Activated CD4-positive, alpha-beta T cell treated with anti-CD3 and anti-CD28 coated beads for 48 hours (primary cell): ENCODE measurements around the gene SHB.

ENCODE experiments used
- DNase-seq: peaks from one replicate; pipeline ENCODE4 v3.0.0-alpha.2; 2020

Gene SHB

GRCh38 chr9:38020151-38021076 is 48.6 kb downstream of the SHB start:
- no peak for DNase-seq

- no peak for DNase-seq
These were observed 49.3 kb downstream of the SHB start for GRCh38 chr9:38019731-38020130.

- no peak for DNase-seq
These were observed 49.9 kb downstream of the SHB start for GRCh38 chr9:38018958-38019602.

DNA sequence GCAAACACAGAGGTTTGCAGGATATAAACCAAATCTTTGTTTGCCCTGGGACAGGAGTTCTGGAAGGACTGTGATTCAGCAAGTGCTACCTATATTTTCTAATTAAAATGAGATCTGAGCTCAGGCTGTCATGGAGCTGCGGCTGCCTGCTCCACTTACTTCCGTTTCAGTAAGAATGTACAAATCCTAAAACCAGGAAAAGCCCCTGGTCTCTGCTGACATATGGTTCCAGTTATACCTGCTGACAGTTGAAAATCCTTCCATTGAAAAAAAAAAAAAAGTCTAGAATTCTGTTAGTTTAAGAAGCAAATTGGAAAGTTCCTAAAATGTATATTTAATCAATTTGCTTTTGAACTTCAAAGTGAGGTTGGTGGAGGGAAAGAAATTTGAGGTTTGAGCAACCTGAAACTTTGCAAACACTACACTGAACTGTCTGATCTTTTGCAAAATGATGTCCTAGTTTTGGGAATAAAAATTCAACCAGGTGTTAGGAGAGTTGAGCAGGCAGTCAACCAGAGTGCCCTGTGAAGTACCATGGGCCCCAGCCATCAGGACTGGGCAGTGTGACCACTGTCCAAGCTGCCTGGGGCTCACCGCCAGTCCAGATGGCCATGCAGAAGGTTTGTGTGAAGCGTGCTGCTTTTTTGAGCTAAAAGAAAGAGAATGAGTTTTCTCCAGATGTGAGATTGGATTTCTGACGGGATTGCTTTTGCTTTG is 50.6 kb downstream of the SHB start:
- no peak for DNase-seq

DNA sequence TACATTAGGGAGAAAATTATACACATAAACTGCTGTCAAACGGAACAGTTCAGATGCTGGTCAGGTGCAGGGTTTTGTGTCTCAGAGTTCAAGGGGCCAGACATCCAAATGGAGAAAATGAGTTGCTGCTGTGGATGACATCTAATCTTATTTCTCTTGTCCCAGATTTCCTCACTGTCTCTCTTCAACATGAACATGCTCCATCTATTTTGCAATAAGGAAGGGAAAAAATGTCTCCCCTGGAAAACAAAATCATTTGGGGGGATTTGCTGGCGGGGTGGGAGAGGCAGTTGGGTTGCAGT is 51.2 kb downstream of the SHB start:
- no peak for DNase-seq

- no peak for DNase-seq
These were observed 51.7 kb downstream of the SHB start for GRCh38 chr9:38017149-38017884.

DNA sequence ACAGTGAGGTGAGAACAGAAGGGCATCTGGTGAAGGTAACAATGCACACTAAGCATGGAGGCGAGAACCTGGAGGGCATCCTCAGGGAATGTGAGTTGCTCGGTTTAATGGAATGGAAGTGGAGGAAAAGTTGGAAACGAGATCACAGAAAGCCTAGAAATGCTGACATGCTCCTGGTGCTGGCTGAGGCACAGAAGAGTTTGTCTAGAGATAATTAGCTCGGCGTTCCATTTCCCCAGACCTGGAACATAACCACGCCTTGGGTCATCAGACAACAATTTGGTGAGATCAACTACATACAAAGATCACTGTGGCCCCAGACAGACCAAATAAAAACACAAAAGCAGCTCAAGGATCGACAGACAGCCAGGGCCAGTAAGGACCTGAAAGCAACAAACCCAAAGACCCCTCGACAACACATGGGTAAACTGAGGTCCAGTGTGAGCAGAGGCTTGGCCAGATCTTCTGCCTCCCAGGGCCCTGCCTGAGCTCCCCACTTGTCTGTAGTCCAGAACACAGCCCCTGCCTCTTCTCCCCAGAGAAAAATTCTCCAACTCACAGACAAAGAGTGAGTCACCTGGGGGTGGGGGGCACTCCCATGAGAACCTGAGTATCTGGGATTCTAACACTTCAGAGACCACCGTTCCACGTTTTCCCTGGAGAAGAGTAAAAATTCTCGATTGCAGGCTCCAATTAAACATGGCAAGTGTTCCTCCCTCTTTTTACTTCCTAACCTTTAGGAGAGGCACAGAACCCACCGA is 52.5 kb downstream of the SHB start:
- DNase-seq: no peak

GRCh38 chr9:38015906-38016305 is 53.1 kb downstream of the SHB start:
- DNase-seq: no peak

GRCh38 chr9:38015266-38015665 is 53.8 kb downstream of the SHB start:
- DNase-seq: no peak

DNA sequence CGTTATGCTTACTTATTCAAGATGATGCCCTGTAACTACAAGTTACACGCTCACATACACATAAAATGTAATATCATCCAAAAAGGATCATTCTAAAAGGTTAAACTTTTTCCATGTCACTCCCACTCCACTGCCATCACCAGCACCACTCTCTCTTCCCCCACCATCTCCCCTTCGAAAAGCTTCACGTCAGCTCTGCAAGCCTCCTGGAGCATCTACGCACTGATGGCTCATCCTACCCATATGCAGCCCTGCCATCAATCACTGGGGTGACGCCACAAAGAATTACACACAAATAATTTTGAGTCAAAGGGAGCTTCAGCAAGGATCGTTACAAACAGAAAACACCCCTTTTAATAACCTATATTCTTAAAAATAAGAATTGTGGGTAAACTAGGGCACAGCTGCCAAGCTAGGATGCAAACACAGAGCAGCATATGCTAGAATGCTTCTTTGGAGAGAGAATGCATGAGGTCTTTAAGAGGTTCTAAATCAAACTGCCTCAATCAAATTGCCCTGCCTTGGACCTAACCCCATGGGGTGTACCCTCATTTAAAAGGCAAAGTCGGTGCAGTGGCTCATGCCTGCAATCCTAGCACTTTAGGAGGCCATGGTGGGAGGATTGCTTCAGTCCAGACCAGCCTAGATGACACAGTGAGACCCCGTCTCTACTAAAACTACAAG is 56.1 kb downstream of the SHB start:
- DNase-seq: no peak

- no peak for DNase-seq
These were observed 57.0 kb downstream of the SHB start for GRCh38 chr9:38011991-38012390.

- no peak for DNase-seq
These were observed 57.9 kb downstream of the SHB start for GRCh38 chr9:38010918-38011704.

- DNase-seq: no peak
These were observed 59.0 kb downstream of the SHB start for GRCh38 chr9:38009990-38010389.

- DNase-seq: no peak
These were observed 60.0 kb downstream of the SHB start for GRCh38 chr9:38009035-38009501.

DNA sequence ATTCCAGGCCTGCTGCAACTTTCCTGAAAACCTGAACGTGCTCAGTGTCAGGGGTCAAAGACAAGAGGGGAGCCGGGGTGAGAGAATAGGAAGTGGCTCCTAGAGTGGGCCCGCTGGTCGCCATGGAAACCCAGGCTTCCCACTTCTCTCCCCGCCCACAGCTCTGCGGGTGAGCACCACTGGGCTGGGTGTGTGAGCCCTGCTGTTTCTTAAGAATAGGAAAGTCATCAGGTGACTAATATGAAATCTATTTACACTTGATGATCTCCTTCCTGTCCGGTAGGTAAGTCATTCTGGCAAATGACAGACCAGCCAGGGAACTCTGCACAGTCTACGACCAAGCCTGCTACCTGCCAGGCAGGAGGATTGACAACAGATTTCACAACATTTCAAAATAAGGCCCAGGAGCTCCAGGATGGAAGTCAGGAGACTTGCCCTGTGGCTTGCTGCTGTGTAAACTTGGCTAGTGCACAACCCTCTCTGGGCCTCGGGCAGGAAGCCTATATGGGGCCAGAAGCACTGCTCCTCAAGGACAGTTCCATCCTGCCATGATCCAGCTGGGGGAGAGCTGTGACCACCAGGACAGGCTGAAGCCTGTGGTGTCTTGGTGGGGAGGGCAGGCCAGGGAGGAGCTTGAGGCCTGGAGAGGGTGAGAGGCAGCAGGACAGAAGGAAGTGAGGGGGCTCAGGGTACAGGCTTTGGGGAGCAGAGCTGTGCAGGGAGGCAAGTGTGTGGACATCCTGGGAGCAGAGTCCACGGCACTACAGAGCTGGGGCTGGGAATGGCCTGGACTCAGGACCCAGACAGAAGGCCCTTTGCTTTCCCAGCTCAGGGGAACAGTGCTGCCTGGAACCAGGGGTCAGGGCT is 60.6 kb downstream of the SHB start:
- DNase-seq: peak; percentile 84

DNA sequence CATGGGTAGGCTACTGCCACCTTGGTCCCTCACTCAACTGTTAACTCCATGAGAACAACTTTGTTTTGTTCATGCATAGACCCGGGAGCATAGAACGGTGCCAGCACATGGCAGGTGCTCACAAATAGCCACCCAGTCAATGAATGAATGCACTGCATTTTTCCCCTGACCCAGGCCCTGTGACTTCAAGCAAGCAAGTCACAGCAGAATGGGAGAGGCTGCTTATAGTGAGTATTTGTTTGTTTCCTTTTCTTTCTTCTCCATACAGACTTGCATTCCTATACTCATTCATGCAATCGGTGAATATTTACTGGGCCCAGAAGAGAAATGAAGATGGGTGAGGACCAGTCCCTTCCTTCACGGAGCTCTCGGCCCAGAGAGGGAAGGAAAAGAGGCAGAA is 62.0 kb downstream of the SHB start:
- DNase-seq: no peak

DNA sequence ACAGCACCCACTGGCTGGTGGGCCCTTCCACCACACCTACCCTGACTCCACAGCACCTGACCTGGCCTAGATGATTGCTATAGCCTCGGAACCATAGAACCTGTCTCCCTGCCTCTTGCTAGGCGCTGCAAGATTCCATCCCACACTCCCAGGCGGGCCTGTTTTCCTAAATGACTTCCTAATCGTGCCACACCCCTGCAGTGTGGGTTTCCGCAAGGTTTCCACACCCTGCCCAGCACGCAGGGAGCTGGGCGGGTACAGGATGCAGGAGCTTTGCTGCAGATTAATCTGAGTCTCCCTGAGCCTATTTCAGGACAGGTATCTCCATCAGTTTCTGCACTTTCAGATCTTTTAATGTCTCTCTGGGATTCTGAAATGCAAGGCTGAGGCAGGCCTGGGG is 62.9 kb downstream of the SHB start:
- no peak for DNase-seq

DNA sequence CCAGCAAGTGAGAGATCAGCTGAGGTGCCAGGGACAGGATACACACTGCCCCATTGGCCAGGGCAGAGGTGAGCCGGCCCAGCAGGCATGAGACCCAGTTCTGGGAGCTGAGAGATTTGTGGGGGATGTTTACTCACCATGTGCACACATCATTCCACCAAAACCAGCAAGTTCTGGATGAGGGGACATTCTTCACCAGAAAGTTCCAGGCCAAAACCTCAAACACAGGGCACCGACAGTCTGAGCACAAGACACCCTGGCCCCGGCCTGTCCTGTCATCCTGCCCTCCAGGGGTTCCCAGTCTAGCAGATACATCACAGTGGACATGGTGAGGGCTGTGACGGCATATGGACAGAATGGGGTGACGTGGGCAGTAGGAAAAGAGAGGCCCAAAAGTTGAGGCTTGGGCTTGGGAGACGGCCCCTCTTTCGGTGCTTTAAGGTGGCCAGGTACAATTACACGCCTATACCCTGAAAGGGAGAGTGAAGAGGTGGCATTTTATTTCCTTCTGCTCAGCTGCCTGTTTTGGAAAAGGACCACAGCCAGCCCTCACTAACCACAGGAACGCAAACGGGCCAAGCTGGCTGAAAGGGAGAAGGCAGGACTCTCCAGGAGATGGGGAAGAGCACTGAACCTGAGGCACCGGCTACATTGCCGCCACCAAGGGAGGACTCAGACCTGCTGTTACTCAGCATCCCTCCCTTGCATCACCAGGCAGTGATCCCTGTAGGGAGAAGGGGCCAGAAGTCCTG is 64.0 kb downstream of the SHB start:
- DNase-seq: no peak
